ENCODE measurements around the gene EMSY.

GRCh38 chr11:76600124-76600655 lies 155.4 kb downstream of the EMSY start:
- TF ChIP-seq, protein P1, sequence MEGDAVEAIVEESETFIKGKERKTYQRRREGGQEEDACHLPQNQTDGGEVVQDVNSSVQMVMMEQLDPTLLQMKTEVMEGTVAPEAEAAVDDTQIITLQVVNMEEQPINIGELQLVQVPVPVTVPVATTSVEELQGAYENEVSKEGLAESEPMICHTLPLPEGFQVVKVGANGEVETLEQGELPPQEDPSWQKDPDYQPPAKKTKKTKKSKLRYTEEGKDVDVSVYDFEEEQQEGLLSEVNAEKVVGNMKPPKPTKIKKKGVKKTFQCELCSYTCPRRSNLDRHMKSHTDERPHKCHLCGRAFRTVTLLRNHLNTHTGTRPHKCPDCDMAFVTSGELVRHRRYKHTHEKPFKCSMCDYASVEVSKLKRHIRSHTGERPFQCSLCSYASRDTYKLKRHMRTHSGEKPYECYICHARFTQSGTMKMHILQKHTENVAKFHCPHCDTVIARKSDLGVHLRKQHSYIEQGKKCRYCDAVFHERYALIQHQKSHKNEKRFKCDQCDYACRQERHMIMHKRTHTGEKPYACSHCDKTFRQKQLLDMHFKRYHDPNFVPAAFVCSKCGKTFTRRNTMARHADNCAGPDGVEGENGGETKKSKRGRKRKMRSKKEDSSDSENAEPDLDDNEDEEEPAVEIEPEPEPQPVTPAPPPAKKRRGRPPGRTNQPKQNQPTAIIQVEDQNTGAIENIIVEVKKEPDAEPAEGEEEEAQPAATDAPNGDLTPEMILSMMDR (IDR thresholded peaks at IDR 0.05) = no peak
- no peak for TF ChIP-seq EP300 (IDR thresholded peaks at IDR 0.05)
